ENCODE data around the gene HECW1. TPM values are rescaled to one million over a fixed set of nuclear protein-coding genes. Genes with fewer than 3 reads are reported as not detected.

Gene HECW1
- total and polyA plus RNA-seq, 2 of the 8 experiments (the other 6 are each of a cell fraction or from before 2014, with no cell fraction given): 2.9 to 12.7 TPM

GRCh38 chr7:43314379-43315158 is 202.1 kb downstream of the HECW1 start (continued):
- TF ChIP-seq RAD21 (IDR thresholded peaks at IDR 0.05 in 1 of 2, conservative IDR thresholded peaks at IDR 0.05 in 1 of 2; ENCODE audit: low read depth in 2 of 2, low read length in 2 of 2): no peak
- no peak for TF ChIP-seq HDAC6 (IDR thresholded peaks at IDR 0.05; ENCODE audit: low read depth, low read length)
- TF ChIP-seq CBX8 (IDR thresholded peaks at IDR 0.05; ENCODE audit: borderline replicate concordance, low read depth, low read length): no peak
- no peak for TF ChIP-seq YY1 (IDR thresholded peaks at IDR 0.05; ENCODE audit: low read depth, low read length)
- no peak for TF ChIP-seq PHF8 (conservative IDR thresholded peaks at IDR 0.05; ENCODE audit: low read depth, low read length)
- no peak for TF ChIP-seq BRCA1 (IDR thresholded peaks at IDR 0.05; ENCODE audit: low read depth, low read length)

All from H1 (cell line).